ENCODE results near the gene ASIC2.
"Not testable (repeated sequence)": the region's sequence is repeated elsewhere in the genome, so short reads cannot be mapped to it uniquely, and the experiment has no call there.

The ASIC2 gene

GRCh38 chr17:32985050-32985756 lies 307.9 kb downstream of the ASIC2 start:
- no peak for DNase-seq (ENCODE audit: low read depth in 2 of 2)

DNA sequence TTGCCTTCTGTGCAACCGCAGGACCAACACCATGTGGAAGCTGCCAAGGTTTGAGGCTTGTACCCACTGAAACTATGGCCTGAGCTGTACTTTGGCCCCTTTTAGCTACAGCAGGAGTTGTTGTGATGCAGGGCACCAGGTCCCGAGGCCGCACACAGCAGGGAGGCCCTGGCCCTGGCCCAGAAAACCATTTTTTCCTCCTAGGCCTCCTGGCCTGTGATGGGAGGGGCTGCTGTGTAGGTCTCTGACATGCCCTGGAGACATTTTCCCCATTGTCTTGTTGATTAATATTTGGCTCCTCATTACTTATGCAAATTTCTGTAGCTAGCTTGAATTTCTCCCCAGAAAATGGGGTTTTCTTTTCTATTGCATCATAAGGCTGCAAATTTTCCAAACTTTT lies 311.5 kb downstream of the ASIC2 start:
- DNase-seq (ENCODE audit: low read depth in 2 of 2): not testable (repeated sequence)

- DNase-seq (ENCODE audit: low read depth in 2 of 2): no peak
These were observed 312.9 kb downstream of the ASIC2 start for GRCh38 chr17:32980230-32980629.

DNA sequence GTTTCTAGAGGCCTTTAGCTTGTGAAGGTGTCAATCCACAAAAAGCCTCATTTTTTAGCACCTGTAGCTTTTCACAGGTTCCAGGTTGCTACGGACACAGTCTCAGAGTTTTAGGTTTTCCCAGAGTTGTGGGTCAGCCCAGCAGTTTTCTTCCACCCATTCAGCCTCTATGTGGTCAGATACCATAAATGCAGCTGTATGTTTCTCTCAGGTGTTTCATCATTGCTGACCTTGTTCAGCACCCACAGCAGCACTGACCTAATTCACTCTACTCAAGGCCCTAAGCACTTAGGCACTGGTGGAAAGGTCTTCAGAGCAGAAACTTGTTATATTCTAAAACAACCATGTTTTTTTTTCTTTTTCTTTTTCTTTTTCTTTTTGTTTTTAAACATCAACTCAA lies 316.5 kb downstream of the ASIC2 start:
- no peak for DNase-seq (ENCODE audit: low read depth in 2 of 2)

DNA sequence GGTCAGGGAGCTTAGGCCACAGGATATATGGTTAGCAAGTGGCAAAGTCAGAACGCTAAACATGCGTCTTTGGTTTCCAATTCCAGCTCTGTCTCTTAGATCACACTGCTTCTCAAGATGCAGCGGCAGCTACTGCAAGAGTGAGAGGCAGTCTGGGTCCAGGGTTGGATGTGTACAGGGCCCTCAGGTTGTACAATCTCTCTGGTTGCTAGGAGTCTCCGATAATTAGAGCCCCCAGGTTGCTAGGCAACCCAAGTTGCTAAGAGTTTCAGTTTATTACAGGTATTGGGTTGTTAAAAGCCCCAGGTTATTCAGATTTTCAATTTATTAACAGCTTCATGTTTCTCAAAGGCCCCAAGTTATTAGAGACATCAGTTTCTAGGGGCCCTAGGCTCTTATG lies 317.0 kb downstream of the ASIC2 start:
- no peak for DNase-seq (ENCODE audit: low read depth in 2 of 2)

DNA sequence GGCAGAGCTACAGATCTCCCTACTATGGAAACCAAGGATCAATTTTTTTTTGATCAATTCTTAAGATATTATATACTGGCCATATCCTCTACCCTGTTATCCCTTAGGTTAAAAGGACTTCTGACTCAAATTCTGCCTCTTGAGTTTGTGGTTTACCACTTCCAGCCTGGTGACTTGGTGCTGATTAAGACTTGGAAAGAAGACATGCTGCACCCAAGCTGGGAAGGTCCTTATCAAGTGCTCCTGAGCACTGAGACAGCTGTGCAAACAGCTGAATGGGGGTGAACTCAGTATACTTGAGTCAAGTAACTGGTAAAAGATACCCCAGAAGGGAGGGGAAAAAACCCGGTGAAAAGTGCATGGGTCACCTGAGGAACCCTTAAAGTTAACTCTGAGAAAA lies 321.9 kb downstream of the ASIC2 start:
- no peak for DNase-seq (ENCODE audit: low read depth in 2 of 2)

DNA sequence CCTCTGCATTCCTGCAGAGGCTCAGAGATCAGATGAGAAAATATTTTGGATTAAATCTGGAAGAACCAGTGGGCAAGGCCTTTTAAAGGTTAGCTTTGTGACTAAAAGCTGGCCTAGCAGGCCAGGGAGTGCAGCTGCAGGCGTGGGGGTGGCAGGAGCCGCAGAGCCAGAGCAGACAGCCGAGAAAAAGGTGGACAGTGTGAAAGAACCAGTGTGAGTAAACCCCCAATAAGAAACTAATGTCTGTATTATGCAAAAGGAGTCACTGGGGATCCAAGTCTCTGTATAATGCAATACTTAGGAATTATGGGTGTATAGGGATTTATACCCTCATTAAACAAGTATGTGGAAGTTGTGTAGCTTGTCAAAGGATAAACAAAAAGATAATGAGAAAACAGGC lies 322.8 kb downstream of the ASIC2 start:
- no peak for DNase-seq (ENCODE audit: low read depth in 2 of 2)

DNA sequence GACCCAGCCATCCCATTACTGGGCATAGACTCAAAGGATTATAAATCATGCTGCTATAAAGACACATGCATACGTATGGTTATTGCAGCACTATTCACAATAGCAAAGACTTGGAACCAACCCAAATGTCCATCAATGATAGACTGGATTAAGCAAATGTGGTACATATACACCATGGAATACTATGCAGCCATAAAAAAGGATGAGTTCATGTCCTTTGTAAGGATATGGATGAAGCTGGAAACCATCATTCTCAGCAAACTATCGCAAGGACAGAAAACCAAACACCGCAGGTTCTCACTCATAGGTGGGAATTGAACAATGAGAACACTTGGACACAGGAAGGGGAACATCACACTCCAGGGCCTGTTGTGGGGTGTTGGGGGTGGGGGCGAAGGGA lies 323.9 kb downstream of the ASIC2 start:
- not testable (repeated sequence) for DNase-seq (ENCODE audit: low read depth in 2 of 2)

DNA sequence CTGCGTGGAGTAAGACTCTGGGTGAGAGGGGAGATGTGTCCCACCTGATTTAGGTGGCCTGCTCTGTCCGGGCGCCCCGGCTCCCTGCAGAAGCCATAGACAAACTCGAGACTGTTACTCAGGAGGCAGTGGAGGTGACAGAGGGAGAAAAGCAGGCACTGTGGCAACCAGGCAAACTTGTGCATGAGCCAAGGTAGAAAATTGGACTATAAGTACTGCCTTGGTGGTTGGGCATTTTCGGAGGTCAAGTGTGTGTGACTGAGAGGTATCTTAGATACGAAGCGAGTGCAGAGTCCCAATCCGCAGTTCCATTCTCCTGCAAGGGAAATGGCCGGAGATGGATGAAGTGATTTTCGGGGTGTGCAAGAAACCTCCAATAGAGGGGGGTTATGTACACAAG lies 328.6 kb downstream of the ASIC2 start:
- no peak for DNase-seq (ENCODE audit: low read depth in 2 of 2)

All from stimulated activated CD8-positive, alpha-beta memory T cell treated with anti-CD3 and anti-CD28 coated beads, Interleukin-7, amount 100 ng/mL, for 4 hours (primary cell).